GDM1 (cell line): ENCODE results near the gene TRIO.
A peak's percentile ranks its signal among the peaks of the same experiment; 100 is the strongest.

Experiments used
- DNase-seq: peaks from one replicate; lab custom pipeline; 2025; lab: John Stamatoyannopoulos, UW

Gene TRIO

DNA sequence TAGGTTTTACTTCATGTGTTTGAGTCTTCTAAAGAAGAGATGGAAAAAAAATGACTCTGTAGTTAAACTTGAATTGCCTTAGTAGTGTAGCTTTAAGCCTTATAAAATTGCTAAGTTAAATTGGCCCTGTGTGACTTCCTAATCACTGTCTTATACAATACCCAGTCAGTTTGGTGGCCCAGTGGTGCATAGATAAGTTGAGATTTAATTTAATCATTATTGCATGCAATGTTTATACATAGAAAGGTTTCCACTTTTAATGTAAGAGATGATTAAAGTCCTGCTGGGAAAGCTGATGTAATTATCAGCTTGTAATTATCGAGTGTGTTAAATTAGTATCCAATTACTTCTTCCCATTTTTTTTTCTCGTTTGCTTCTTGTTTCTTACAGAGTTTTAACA is 187.1 kb downstream of the TRIO start:
- DNase-seq, result no peak

- no peak for DNase-seq
Observed at GRCh38 chr5:14330729-14331385, 187.7 kb downstream of the TRIO start.

DNA sequence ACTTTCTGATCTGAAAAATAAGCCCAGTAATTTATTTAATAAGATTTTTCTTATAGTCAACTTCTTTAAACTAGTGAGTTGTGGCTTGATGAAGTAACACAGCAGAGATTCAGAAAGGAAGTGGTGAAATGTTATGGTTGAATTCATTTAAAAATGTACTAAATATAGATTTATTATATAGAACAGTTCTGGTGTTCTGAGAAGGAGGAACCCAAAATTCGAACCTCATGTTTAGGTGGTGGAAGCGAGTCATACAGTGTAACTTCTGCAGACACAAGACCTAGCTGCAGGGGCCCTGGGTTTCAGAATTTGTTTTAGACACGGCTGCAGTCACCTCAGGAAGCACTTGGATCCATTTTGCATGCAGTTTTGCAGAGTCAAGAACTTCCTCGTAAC is 188.2 kb downstream of the TRIO start:
- peak; percentile 8 for DNase-seq

- DNase-seq, result no peak
Observed at GRCh38 chr5:14332038-14332631, 189.0 kb downstream of the TRIO start.

DNA sequence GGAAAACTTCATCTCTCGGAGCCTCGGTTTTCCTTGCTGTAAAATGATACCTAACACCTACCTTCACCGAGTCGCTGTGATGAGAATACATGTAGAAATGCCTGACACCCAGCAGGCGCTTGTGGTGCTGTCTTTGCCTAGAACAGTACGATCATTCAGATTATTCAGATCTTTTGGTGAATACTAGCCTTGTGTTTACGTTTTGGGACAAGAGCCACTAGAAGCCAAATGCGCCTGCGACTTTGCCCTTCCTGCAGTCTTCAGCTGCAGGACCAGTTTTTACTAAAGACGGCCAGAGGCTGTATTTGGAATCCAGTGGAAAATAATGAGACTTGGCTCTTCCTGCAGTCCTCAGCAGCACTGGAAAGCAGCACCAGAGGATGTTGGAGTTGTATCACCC is 189.6 kb downstream of the TRIO start:
- no peak for DNase-seq

DNA sequence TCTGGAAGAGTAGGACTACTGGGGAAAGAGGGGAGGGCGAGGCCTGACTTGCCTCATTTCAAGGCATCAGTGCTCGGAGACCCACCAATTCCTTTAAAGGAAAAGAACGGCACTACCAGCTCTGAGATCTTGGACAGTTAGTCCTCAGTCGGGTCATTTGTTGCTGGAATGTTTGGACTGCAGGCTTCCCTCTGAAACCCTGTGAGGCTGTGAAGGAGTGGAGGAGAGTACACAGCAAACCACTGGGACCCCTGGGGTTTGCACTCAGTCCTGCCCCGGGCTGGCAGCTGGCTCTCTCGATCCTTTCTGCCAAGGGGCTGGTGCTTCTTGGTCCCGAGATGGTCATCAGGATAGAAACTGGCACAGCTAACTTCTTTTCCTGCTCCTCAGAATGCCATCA is 194.5 kb downstream of the TRIO start:
- no peak for DNase-seq

GRCh38 chr5:14339468-14339867 is 196.3 kb downstream of the TRIO start:
- no peak for DNase-seq

DNA sequence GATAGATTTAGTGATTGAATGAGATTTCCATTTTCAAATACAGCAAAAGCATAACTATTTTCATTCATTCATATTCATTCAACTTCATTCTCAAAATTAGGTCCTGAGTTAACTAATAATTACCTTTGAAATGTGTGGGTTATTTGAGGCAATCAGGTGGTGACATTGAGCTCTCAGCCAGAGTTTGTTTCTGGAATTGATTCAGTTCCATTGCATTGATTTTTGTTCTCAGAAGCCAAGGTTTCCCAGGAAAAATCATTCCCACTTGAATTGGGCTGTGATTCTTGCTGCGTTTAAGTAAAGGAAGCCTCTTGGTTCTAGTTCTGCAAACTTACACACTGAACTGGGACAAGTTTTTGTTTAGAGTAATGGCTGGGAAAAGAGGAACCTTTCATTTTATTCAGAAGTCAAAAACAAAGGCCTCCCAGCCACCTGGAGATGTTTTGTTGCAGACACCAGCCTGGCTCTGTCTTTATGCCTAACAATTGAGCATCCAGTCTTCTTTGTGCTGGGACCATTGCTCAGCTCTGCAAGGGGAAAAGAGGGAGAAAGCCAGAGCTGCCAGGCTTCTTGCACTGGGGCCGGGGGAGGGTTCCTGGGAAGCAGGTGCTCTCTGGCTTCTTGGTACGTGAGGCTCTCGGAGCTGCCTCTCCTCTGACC is 198.6 kb downstream of the TRIO start:
- DNase-seq, result no peak

DNA sequence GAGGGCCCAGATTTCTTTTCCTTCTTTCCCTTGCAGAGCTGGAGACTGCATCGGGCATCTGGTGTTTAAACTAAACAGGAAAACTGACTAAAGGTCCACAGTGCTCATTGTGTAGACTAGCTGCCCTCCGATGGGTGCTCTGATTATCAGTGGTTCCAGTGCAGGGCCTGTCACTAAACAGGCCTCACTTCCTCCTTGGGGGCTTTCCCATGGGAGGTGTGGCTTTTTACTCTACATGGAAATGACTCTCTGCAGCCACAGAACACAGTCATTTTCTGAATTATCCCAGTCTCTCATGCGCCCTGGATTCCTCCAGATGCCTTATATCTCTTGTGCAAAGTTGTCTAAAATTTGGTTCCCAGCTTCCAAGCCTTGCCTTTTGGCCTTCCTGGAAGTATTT is 199.2 kb downstream of the TRIO start:
- no peak for DNase-seq

DNA sequence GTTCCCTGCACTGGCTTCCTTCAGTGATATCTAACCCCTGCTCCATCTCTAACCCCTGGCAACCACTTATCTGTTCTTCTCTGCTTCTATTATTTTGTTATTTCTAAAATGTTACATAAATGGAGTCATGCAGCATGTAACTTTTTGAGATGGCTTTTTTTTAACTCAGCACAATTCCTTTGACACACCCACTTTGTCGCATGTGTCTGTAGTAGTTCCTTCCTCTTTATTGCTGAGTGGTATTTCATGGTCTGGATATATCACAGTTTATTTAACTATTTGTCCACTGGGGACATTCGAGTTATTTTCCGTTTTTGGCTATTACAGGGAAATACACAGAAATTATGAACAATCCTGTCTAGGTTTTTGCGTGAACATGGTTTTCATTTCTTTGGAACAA is 200.2 kb downstream of the TRIO start:
- DNase-seq, result no peak

- no peak for DNase-seq
Observed at GRCh38 chr5:14347522-14347921, 204.4 kb downstream of the TRIO start.

DNA sequence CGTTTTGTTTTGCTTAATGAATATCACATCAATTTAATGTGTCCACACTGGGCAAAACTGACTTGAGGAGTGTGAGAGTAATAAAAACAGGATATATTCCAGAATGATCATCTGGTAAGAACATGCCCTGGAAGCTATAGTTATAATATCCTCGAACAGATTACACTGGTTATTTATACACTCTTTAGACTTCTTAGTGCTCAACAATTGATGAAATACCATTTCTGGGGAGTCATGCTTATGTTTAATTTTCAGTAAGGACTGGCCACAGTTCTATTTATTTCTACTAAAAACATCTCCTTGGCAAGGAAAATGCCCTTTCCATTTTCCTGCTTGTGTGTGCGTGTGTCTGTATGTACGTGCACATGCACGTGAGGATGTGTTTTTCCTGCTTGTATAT is 205.0 kb downstream of the TRIO start:
- no peak for DNase-seq

DNA sequence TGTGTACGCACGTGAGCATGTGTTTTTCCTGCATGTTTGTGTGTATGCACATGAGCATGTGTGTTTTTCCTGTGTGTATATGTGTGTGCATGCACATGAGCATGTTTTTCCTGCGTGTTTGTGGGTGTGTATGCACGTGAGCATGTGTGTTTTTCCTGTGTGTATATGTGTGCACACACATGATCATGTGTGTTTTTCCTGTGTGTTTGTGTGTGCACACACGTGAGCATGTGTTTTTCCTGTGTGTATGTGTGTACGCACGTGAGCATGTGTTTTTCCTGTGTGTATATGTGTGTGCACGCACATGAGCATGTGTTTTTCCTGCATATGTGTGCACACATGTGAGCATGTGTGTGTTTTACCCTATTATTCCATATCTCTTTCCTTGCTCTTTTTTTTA is 205.9 kb downstream of the TRIO start:
- no peak for DNase-seq

DNA sequence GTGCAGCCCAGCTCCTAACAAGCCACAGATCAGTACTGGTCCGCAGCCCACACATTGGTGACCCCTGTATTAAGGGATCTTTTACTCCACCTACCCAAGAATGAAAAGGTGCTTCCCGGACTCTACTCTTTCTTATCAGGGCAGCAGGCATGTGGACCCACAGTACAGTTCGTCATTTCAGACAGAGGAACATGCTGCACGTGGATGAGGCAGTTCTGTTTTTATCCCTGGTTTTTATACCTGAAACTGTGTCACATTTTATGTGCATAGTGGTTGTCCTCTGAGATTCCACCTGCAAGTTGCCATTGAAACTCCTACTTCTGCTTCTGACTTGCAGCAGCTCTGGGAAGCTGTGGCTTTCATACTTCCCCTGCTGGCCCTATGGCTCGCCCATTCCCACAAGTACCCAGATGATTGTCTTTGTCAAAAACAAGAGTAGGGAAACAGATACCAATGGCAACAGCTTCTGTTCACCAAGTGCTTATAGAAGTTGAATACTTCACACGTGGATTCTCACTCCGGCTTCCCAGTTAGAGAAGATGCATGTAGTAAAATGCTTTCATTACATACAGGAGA is 208.0 kb downstream of the TRIO start:
- peak; percentile 51 for DNase-seq

- peak; percentile 55 for DNase-seq
Observed at GRCh38 chr5:14351845-14352712, 208.9 kb downstream of the TRIO start.

- no peak for DNase-seq
Observed at GRCh38 chr5:14353726-14354474, 210.8 kb downstream of the TRIO start.

GRCh38 chr5:14355391-14355790 is 212.2 kb downstream of the TRIO start:
- DNase-seq, result no peak

- DNase-seq, result no peak
Observed at GRCh38 chr5:14356305-14356704, 213.2 kb downstream of the TRIO start.

GRCh38 chr5:14357441-14357840 is 214.3 kb downstream of the TRIO start:
- no peak for DNase-seq

DNA sequence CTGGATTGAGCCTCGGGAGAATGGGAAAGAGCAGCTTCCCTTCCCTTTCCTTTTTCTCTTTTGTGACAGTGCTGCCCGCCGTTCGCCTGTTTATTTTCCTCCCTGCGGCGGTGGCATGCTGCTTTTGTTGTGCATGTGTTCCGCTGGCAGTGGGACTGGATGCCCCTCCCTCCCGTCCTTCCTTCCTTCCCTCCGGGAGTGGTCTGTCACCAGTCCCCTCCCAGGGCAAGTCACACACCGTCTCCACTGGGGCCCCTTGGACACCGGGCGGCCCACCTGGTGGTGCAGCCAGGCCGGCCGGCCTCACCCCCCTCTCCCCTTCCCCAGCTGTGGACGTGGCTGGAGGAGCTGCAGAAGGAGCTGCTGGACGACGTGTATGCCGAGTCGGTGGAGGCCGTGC is 214.7 kb downstream of the TRIO start:
- DNase-seq, result no peak

GRCh38 chr5:14358536-14358935 is 215.4 kb downstream of the TRIO start:
- DNase-seq, result no peak
